GM12875 (cell line): ENCODE measurements around the gene ST8SIA2.

Source experiments
- H3K4me3 ChIP-seq: one replicate; pipeline ENCODE4 v1.5.1; 2011; ENCODE audit warnings: low read depth, low read length, control low read depth
- CTCF ChIP-seq: IDR thresholded peaks from 2 replicates; pipeline ENCODE4 v1.5.1; 2011; ENCODE audit warnings: low read depth, mild to moderate bottlenecking, control low read depth, inconsistent platforms, low read length, moderate library complexity, borderline replicate concordance; ENCODE audit not compliant: insufficient read depth

Gene ST8SIA2

GRCh38 chr15:92393071-92393979, at the start of gene ST8SIA2:
ST8SIA2 (plus strand) TSS chr15:92393881; CDS start chr15:92394065, 184 bp downstream.
- TF ChIP-seq CTCF, result no peak
- no peak within 1 kb of the TSS for H3K4me3 ChIP-seq

- TF ChIP-seq CTCF, result no peak
- no peak overlapping the region for H3K4me3 ChIP-seq
These were observed 49.6 kb upstream of the ST8SIA2 start for GRCh38 chr15:92343924-92344643.

- no peak for TF ChIP-seq CTCF
- H3K4me3 ChIP-seq, result no peak overlapping the region
These were observed 47.6 kb upstream of the ST8SIA2 start for GRCh38 chr15:92346063-92346462.

GRCh38 chr15:92355307-92355706, 38.4 kb upstream of the ST8SIA2 start:
- no peak overlapping the region for H3K4me3 ChIP-seq
- no peak for TF ChIP-seq CTCF

- no peak for TF ChIP-seq CTCF
- H3K4me3 ChIP-seq, result no peak overlapping the region
These were observed 32.2 kb upstream of the ST8SIA2 start for GRCh38 chr15:92361321-92362000.

GRCh38 chr15:92362001-92362350, 31.7 kb upstream of the ST8SIA2 start:
- TF ChIP-seq CTCF, result no peak
- H3K4me3 ChIP-seq, result no peak overlapping the region
